GM19455 (cell line): ENCODE measurements around the gene DLAT.
A peak's percentile ranks its signal among the peaks of the same experiment; 100 is the strongest.
"Not testable (repeated sequence)": the region's sequence is repeated elsewhere in the genome, so short reads cannot be mapped to it uniquely, and the experiment has no call there.

Experiments used
- ATAC-seq: cut with Tn5 transposase; IDR thresholded peaks from one replicate; pipeline ENCODE4 v1.9.1; 2021; ENCODE audit not compliant: unreplicated experiment

Gene DLAT

DNA sequence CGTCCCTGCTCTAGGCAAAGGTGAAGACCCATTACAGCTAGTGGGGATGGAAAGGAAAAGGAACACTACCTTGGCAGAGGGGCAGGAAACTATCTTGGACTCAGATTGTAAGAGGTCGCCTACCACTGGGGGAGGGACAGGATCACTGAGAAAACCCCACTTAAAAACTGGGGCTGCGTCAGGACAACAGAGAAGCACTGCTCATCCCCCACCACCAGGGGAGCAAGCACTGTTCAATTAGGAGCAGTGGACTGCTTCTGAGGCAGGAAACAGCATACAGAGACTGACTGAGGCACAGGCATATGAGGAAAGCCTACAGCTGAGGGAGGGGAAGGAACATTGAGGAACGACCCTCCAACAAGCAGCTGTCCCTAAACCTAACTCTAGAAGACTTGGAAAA, 20.8 kb upstream of the DLAT start:
- ATAC-seq: peak; percentile 91

DNA sequence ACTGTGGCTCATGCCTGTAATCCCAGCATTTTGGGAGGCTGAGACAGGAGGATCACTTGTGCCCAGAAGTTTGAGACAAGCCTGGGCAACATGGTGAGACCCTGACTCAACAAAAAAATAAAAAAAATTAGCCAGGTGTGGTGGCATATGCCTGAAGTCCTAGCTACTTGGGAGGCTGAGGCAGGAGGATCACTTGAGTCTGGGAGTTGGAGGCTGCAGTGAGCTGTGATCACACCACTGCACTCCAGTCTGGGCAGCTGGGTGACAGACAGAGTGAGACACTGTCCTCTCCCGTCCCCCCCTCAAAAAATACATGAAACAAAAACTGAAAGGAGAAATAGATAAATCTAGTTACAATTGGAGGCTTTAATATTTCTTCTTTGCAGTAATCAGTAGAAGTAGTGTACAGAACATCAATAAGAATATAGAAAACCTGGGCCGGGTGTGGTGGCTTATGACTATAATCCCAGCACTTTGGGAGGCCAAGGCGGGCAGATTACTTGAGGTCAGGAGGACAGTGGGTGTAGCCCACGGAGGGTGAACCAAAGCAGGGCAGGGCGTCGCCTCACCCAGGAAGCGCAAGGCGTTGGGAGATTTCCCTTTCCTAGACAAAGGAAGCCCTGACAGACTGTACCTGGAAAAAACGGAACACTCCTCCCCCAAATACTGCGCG, 19.6 kb upstream of the DLAT start:
- ATAC-seq: no peak

GRCh38 chr11:112006095-112006441, 19.1 kb upstream of the DLAT start:
- not testable (repeated sequence) for ATAC-seq

DNA sequence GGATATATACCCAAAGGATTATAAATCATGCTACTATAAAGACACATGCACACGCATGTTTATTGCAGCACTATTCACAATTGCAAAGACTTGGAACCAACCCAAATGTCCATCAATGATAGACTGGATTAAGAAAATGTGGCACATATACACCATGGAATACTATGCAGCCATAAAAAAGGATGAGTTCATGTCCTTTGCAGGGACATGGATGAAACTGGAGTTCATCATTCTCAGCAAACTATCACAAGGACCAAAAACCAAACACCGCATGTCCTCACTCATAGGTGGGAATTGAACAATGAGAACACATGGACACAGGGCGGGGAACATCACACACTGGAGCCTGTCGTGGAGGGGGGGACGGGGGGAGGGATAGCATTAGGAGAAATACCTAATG, 13.8 kb upstream of the DLAT start:
- not testable (repeated sequence) for ATAC-seq

GRCh38 chr11:112012874-112013273, 12.3 kb upstream of the DLAT start:
- ATAC-seq: no peak

DNA sequence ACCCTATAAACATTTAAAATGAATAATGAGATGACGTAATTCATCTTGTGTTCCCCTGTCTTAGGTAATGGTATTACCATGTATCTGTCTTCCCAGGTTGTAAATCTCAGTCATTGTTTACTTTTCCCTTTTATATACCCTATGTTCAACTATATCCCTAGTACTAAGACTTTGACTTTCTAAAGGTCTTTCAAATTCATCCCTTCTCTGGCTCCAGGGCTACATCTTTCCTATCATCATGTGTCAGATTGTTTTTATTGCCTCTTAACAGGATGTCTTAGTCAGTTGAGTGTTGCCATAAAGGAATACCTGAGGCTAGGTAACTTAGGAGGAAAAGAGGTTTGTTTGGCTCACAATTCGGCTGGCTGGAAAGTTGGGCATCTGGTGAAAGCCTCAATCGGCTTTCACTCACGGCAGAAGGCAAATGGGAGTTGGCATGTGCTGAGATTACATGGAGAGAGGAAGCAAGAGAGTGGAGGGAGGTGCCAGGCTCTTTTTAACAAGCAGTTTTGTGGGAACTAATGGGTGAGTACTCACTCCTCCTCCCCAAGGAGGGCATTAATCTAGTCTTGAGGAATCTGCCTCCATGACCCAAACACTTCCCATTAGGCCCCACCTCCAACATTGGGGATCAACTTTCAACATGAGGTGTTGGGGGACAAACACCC, 11.6 kb upstream of the DLAT start:
- ATAC-seq: no peak

DNA sequence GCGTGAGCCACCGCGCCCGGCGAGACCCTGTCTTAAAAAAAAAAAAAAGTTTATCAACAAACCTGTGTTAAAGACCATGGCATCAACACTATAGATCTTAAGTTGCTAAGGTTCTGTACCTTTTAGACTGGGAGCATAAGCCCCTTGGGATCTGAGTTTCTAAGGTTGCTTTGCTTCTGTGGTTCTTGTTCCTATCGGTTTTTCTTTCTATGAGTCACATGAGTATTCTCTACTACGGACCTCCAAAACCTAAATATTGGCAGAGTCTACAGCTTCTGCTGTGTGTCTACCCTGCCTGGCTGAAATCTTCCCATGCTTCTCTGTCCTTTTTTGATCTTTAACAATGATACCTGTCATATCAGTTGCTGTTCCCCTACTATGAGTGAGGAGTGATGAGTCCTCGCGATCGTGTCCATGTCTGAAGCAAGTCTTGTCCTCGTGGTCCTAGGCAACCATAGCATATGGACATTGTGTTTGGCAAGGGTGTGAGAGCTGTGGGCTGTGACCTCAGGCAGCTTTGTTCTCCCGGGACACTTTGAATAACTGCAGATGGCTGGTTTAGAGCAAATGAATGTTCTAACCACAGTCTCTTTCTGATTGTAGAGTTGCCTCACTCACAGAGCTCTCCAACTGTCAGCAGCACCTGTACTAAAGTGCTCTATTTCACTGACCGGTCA, 9.0 kb upstream of the DLAT start:
- peak; percentile 82 for ATAC-seq

DNA sequence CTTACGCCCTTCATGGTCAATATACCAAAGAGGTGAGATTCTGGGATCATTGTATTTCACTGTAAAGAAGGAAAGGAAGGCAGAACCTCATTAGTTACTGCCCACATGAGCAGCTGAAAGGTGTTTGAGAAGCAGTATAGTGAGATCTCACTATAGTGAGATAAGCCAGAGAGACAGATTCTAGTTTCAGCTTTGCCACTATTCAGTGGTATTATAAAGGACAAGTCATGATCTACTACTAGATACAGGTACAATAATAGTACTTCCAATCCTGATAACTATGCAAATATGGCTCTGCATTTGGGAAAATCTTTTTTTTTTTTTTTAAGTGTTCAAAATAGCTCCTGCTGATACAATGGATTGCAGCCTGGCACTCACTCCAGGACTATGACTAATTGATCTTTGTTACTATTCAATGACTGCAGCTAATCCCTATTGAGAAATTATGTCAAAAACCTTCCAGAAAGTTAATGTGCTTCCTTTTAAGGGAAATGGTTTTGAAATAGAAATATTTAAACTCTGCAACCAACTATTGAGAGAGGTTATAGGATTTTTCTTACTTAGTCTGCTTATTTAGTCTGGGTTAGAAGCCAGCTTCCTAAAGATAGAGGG, 8.3 kb upstream of the DLAT start:
- peak; percentile 58 for ATAC-seq

DNA sequence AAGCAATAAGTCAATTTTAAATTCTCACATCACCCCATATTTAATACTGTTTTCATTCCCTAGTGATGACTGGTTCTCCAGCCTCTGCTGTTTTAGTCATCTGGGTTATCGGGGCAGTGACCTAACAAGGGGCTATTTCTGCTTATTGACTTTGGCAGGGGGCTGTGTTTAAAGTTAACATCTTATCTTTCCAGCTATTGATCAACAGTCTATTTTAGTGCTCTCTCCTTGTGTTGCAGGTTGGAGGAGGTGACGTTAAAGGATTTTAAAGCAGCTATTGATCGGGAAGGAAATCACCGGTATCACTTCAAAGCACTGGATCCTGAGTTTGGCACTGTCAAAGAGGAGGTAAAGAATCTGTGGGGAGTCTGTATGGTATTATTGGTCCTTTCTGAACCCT, 7.7 kb upstream of the DLAT start:
- ATAC-seq: no peak

GRCh38 chr11:112019066-112019465, 6.1 kb upstream of the DLAT start:
- ATAC-seq: no peak

DNA sequence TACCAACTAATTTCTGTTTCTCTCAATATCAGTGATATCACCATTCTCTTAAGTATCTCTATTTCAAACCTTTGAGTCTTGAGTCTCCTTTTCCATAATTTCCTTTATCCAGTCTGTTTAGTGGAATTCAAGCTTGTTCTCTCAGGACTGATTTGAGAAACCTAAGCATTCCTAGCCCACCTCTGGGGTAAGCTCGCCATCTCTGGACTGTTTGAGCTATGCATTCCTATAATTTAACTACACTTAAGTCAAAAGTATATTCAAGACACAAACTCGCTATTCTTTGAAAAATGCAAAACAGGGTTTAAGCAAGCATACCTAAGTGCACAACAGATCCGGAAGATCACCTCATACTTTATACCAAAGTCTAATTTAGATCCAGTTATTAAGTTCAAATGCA, 2.1 kb upstream of the DLAT start:
- no peak for ATAC-seq

DNA sequence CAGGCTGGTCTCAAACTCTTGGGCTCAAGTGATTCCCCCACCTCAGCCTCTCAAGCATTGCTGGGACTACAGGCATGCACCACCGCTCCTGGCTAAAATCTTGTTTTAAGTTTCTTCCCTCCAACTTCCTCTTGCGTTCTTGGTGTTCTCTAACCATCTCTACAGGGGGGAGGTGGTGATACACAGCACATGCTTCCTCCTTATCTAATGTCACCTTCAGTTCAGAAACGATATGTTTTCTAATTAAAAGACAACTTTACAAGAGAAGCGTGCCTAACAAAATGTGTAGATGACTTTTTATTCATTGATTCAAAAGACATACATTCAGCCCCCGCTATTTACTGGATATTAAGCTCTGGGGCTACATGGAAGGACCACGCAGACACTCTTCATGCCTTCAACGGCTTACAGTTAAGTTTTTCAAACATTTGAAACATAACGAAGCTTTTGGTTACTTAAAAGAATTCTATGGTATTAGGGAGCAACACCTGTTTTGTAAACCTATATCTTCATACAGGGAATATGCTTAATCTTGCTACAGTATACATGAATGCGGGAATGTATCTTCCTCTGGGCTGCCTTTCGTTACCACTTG, 933 bp upstream of the DLAT start:
- peak; percentile 27 for ATAC-seq

GRCh38 chr11:112025707-112026106, 499 bp downstream of the DLAT start:
- ATAC-seq: no peak

GRCh38 chr11:112026784-112027410, 1.7 kb downstream of the DLAT start:
- ATAC-seq: not testable (repeated sequence)

- ATAC-seq: no peak
Observed at GRCh38 chr11:112029460-112029859, 4.3 kb downstream of the DLAT start.

GRCh38 chr11:112033902-112034301, 8.7 kb downstream of the DLAT start:
- ATAC-seq: no peak

DNA sequence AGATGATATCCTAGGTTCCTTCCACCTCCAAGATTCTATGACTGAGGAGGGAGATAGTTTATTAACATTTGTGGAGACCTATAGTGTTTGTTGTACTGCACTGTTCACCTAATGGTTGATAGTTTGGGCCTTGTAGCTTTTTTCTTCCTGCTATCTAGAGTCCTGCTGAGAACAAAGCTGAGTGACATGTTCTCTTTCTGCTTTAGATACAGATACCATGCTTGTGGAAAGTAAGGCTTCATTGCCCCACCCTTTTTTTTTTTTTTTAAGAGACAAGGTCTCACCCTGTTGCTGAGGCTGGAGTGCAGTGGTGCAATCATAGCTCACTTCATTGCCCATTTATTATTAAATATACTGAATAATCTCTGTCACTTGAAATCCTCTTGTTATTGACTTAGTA, 12.3 kb downstream of the DLAT start:
- no peak for ATAC-seq

- no peak for ATAC-seq
Observed at GRCh38 chr11:112042161-112042960, 17.2 kb downstream of the DLAT start.

- no peak for ATAC-seq
Observed at GRCh38 chr11:112042961-112043304, 17.7 kb downstream of the DLAT start.

DNA sequence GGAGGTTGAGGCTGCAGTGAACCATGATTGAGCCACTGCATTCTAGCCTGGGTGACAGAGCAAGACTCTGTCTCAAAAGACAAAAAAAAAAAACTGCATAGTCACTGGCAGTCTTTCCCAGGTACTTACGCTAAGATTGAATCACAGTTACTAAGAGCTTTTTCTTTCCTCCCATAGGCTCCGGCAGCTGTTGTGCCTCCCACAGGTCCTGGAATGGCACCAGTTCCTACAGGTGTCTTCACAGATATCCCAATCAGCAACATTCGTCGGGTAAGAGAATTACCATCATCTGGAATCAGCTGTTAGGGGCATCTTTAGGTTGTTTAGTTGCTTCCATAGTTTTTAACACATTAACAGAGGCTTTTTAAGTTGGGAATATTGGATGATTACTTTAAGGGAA, 19.8 kb downstream of the DLAT start:
- no peak for ATAC-seq
